ENCODE data around the gene APCDD1L. TPM values are rescaled to one million over a fixed set of nuclear protein-coding genes. Genes with fewer than 3 reads are reported as not detected.

Gene APCDD1L
- total RNA-seq, 1 experiment from 2014 or later: not detected

- H3K4me3 ChIP-seq: no peak overlapping the region
- no peaks in the 10 kb centered on the region for H3K36me3 ChIP-seq
- H3K4me1 ChIP-seq: no peaks in the 10 kb centered on the region
- no peak for DNase-seq
- no peaks in the 10 kb centered on the region for H3K27me3 ChIP-seq
- no peaks in the 10 kb centered on the region for H3K9me3 ChIP-seq (replicated peaks)
- H3K27ac ChIP-seq: no peak overlapping the region
Observed at GRCh38 chr20:58461104-58461503, 54.1 kb downstream of the APCDD1L start.

- H3K27me3 ChIP-seq: no peaks in the 10 kb centered on the region
- DNase-seq: no peak
- no peaks in the 10 kb centered on the region for H3K4me1 ChIP-seq
- no peak overlapping the region for H3K4me3 ChIP-seq
- H3K36me3 ChIP-seq: no peaks in the 10 kb centered on the region
- no peak overlapping the region for H3K27ac ChIP-seq
- no peaks in the 10 kb centered on the region for H3K9me3 ChIP-seq (replicated peaks)
Observed at GRCh38 chr20:58459058-58459750, 56.0 kb downstream of the APCDD1L start.

- Histone ChIP-seq H3K4me3 (no peak overlapping the region), H3K4me1 (no peaks in the 10 kb centered on the region), H3K27me3 (no peaks in the 10 kb centered on the region), H3K27ac (no peak overlapping the region), H3K36me3 (no peaks in the 10 kb centered on the region), H3K9me3 (replicated peaks) (no peaks in the 10 kb centered on the region)
- DNase-seq: no peak
Observed at GRCh38 chr20:58458342-58459057, 56.7 kb downstream of the APCDD1L start.

GRCh38 chr20:58457083-58457695, 58.0 kb downstream of the APCDD1L start:
- no peak overlapping the region for H3K4me3 ChIP-seq
- DNase-seq: no peak
- no peak overlapping the region for H3K27ac ChIP-seq

GRCh38 chr20:58454460-58454859, 60.7 kb downstream of the APCDD1L start:
- H3K4me3 ChIP-seq: no peak overlapping the region
- no peak overlapping the region for H3K27ac ChIP-seq
- H3K4me1 ChIP-seq: no peaks in the 10 kb centered on the region
- no peaks in the 10 kb centered on the region for H3K9me3 ChIP-seq (replicated peaks)
- no peak for DNase-seq
- H3K27me3 ChIP-seq: no peaks in the 10 kb centered on the region
- H3K36me3 ChIP-seq: peaks cover 5% of the 10 kb centered on the region; the same call in 1 of the 2 replicates

More at GRCh38 chr20:58457083-58457695, 58.0 kb downstream of the APCDD1L start:
- Histone ChIP-seq H3K27me3 (no peaks in the 10 kb centered on the region), H3K4me1 (no peaks in the 10 kb centered on the region), H3K36me3 (0 out of 2 replicates have a peak, but pooled peaks cover 1% of the 10 kb centered on the region), H3K9me3 (replicated peaks) (no peaks in the 10 kb centered on the region)

GRCh38 chr20:58453391-58453790, 61.8 kb downstream of the APCDD1L start:
- no peak overlapping the region for H3K4me3 ChIP-seq
- H3K27me3 ChIP-seq: no peaks in the 10 kb centered on the region
- DNase-seq: no peak
- H3K9me3 ChIP-seq (replicated peaks): no peaks in the 10 kb centered on the region
- H3K36me3 ChIP-seq: peaks cover 9% of the 10 kb centered on the region
- no peak overlapping the region for H3K27ac ChIP-seq
- no peaks in the 10 kb centered on the region for H3K4me1 ChIP-seq

- H3K4me3 ChIP-seq: no peak overlapping the region
- peaks cover 15% of the 10 kb centered on the region for H3K36me3 ChIP-seq
- H3K4me1 ChIP-seq: no peaks in the 10 kb centered on the region
- H3K27me3 ChIP-seq: no peaks in the 10 kb centered on the region
- H3K9me3 ChIP-seq (replicated peaks): no peaks in the 10 kb centered on the region
- DNase-seq: no peak
- no peak overlapping the region for H3K27ac ChIP-seq
Observed at GRCh38 chr20:58452667-58453255, 62.4 kb downstream of the APCDD1L start.

- H3K27ac ChIP-seq: no peak overlapping the region
- no peaks in the 10 kb centered on the region for H3K9me3 ChIP-seq (replicated peaks)
- H3K4me1 ChIP-seq: no peaks in the 10 kb centered on the region
- no peaks in the 10 kb centered on the region for H3K27me3 ChIP-seq
- peaks cover 29% of the 10 kb centered on the region for H3K36me3 ChIP-seq
- no peak for DNase-seq
- H3K4me3 ChIP-seq: no peak overlapping the region
Observed at GRCh38 chr20:58450254-58450653, 64.9 kb downstream of the APCDD1L start.

- no peak overlapping the region for H3K4me3 ChIP-seq
- H3K27ac ChIP-seq: no peak overlapping the region
- H3K9me3 ChIP-seq (replicated peaks): no peaks in the 10 kb centered on the region
- no peak for DNase-seq
- no peaks in the 10 kb centered on the region for H3K4me1 ChIP-seq
- peaks cover 34% of the 10 kb centered on the region for H3K36me3 ChIP-seq
- H3K27me3 ChIP-seq: no peaks in the 10 kb centered on the region
Observed at GRCh38 chr20:58449681-58450221, 65.4 kb downstream of the APCDD1L start.

- H3K27me3 ChIP-seq: no peaks in the 10 kb centered on the region
- peaks cover 42% of the 10 kb centered on the region for H3K36me3 ChIP-seq
- no peak overlapping the region for H3K4me3 ChIP-seq
- no peak for DNase-seq
- no peaks in the 10 kb centered on the region for H3K4me1 ChIP-seq
- no peaks in the 10 kb centered on the region for H3K9me3 ChIP-seq (replicated peaks)
- H3K27ac ChIP-seq: no peak overlapping the region
Observed at GRCh38 chr20:58448958-58449357, 66.2 kb downstream of the APCDD1L start.

GRCh38 chr20:58447511-58448391, 67.4 kb downstream of the APCDD1L start:
- H3K27ac ChIP-seq: no peak overlapping the region
- H3K9me3 ChIP-seq (replicated peaks): no peaks in the 10 kb centered on the region
- DNase-seq: peak; percentile 67 to 81
- no peaks in the 10 kb centered on the region for H3K27me3 ChIP-seq
- H3K4me1 ChIP-seq: no peaks in the 10 kb centered on the region
- H3K36me3 ChIP-seq: peaks cover 48% of the 10 kb centered on the region
- no peak overlapping the region for H3K4me3 ChIP-seq

- H3K27me3 ChIP-seq: no peaks in the 10 kb centered on the region
- H3K4me3 ChIP-seq: no peak overlapping the region
- no peak for DNase-seq
- H3K4me1 ChIP-seq: no peaks in the 10 kb centered on the region
- H3K9me3 ChIP-seq (replicated peaks): no peaks in the 10 kb centered on the region
- H3K36me3 ChIP-seq: peaks cover 51% of the 10 kb centered on the region
- H3K27ac ChIP-seq: no peak overlapping the region
Observed at GRCh38 chr20:58446960-58447265, 68.3 kb downstream of the APCDD1L start.

- Histone ChIP-seq H3K9me3 (replicated peaks) (no peaks in the 10 kb centered on the region), H3K36me3 (peaks cover 56% of the 10 kb centered on the region), H3K27ac (no peak overlapping the region), H3K27me3 (no peaks in the 10 kb centered on the region), H3K4me3 (no peak overlapping the region), H3K4me1 (no peaks in the 10 kb centered on the region)
- no peak for DNase-seq
Observed at GRCh38 chr20:58446264-58446959, 68.8 kb downstream of the APCDD1L start.
